Measurements from ENCODE around the gene TM7SF2.
"Not testable (repeated sequence)": the region's sequence is repeated elsewhere in the genome, so short reads cannot be mapped to it uniquely, and the experiment has no call there.

Gene TM7SF2

DNA sequence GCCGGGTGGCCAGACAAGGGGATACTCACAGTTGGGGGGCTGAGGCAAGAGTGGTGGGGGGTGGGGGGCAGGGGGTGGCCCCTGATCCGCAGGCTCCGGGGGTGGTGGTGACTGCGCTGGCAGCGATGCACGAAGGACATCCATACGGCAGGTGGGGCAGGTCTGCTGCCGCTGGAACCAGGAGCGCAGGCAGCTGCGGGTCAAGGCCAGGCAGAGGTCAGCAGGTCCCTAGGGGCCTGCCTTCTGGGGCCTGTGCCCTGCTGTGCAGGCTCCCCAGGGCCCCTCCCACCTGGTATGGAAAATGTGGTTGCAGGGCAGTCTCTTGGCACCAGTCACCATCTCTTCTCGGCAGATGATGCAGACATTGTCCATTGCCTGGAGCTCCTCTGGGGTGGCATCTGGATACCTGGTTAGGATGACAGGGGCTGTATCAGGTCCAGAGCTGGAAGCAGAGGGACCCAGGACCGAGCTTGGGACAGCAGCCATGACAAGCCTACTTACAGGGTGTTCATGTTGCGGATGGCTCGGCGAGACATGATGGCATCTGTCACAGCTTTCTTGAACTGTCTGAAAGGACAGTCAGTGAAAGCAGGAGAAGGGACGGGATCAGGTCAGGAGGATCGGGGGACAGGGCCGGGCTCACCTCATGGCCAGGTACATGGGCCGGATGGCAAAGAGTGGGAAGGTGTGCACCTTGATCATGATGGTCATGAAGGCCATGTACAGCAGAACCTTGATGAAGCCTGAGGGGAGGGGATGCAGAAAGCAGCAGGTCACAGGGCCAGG is 19.2 kb downstream of the TM7SF2 start:
- DNase-seq = no peak

DNA sequence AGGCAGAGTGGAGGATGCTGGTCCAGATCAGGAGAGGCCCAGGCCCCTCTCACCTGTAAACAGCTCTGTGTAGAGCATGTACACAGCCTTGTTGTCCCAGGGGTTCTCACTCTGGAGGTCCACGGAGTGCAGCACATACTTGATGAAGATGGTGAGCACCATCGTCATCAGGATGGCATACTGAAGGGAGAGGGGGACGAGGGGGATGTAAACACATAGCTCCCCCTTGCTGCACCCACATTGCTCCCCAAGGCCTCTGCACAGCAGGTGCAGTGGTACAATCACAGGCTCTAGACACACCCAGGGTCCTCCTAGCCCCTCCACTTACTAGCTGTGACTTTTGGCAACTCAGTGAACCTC is 19.7 kb downstream of the TM7SF2 start:
- no peak for DNase-seq

DNA sequence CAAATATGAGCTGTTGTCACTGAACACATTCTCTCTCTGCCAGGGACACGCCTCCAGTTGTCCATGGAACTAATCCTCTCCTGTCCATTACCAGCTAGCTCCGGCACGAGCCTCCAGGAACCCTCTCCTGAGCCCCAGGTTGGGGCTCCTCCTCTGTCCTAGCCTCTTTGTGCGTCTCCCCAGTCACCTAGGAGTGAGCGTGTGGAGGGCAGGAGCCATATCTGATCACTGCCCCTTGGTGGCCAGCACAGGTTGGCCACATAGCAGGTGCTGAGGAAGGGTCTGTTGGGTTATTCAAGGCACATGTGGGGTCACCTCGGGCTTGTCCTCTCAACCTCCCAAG is 20.2 kb downstream of the TM7SF2 start:
- DNase-seq = no peak

DNA sequence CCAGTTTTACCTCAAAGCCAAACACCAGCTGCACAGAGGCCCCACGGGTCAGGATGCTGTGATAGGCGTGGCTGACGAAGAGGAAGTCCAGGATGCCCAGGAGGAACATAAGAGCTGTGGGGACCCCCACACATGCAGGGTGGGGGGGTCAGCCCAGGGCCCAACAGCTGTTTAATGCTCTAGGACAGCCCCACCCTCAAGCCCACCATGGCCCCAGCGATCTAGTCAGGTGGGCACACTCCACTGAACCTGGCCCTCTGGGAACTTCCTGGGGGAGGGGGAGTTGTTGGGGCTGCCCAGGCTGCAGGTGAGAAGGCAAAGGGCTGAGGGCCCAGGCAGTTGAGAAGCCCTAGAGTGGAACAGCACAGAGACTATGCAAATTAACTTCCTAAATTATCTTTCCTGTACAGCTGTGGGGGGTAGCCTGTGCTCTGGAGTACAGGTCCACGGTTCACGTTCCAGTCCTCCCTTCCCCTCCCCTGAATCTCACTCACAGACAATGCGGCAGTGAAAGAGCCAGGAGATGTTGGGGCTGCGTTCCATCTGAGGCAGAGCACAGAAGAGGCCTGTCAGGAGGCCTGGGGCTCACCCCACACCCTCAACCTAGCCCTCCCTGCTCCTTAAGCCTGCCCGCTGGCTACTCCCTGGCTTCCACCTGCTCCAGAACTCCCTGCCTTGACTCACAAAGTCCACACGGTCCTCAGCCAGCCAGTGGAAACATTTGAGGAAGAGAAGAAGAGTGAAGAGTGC is 20.7 kb downstream of the TM7SF2 start:
- no peak for DNase-seq

DNA sequence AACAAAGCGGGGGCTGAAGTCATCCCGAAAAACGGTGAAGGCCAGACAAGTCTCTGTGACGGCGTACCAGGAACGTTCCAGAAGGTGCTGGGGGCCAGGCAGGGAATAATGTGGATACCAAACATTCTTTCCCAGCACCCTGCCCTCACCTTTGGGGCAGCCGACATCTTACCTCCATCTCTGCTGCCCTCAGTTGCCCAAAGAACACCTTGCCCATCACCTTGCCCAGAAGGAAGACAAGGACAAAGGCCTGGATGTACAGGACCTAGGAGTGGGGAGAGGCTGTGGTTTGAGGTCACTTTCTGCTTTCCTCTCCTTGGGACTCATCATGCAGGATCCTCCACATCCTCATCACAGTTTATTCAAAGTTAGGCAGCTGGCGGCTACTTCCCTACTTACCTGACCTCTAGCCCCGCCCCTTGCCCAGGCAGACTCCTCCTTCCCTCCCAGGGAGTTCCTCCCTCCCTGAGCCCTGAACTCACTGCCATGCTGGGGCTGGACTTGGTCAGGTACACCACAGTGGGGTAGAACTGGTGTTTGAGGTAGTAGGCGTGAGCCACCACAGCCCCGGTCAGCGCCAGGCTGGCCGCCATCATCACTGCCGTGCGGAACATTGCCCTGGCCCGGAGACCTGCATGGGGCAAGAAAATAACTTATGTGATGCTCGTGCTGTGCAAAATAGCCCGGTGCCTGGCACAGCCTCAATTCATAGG is 21.5 kb downstream of the TM7SF2 start:
- DNase-seq = peak in 4 of 5 experiments; percentile 17 to 64 (median 46)

DNA sequence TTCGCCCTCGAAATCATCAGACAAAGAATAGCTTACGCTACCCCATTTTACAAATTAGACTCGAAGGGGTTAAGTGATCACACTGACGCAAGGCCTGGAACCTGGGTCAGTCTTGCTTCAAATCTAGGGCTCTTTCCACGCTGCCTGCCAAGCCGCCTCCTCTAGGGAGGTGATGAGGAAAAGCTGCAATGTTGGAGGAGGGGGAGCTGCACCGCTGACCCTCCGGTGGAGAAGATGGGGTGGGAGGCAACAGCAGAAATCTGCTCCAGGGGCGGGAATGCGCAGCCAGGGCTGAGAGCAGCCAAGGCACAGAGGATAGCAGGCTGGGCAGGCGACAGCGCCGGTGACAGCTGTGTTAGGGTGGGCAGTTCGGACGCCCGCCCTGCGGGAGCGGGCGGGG is 22.1 kb downstream of the TM7SF2 start:
- no peak for DNase-seq

DNA sequence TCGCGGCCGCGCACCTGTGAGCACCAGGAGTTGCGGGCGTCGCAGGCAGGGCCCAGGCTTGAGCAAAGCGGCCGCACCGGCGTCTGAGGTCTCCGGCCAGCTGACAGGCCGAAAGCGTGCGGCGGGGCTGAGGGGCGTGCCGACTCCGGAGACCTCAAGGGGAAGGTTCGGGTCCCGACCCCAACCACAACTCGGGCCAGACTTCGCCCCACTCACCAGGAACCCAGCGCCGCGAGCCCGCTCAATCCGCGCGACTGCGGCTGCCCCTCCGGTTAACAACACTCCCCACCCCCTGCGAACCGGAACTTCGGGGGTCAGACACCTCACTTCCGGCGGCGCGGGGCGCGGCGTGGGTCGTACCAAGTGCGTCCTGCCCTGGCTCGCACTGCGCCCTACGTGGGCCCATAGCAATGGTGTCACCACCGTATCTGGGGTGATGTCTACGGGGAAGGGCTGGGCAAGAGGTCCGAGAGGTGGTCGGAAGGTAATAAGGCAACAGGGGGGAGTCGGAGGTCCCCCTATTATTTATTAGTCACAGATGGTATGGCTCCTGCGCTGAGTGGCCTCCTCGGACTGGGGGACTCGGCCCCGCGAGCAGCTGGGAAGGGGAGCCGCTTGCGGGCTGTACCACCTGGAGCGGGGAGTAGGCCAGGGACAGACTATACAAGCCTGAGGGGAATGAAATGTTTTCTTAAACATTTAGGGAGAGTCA is 22.7 kb downstream of the TM7SF2 start, which contains the start of gene SYVN1:
Gene SYVN1, minus strand, starts transcription at position 280 of the 712 bp plus-strand sequence. CDS start 918 bp downstream, outside the sequence.
- DNase-seq = peak; percentile 82 to 95 (median 90)

DNA sequence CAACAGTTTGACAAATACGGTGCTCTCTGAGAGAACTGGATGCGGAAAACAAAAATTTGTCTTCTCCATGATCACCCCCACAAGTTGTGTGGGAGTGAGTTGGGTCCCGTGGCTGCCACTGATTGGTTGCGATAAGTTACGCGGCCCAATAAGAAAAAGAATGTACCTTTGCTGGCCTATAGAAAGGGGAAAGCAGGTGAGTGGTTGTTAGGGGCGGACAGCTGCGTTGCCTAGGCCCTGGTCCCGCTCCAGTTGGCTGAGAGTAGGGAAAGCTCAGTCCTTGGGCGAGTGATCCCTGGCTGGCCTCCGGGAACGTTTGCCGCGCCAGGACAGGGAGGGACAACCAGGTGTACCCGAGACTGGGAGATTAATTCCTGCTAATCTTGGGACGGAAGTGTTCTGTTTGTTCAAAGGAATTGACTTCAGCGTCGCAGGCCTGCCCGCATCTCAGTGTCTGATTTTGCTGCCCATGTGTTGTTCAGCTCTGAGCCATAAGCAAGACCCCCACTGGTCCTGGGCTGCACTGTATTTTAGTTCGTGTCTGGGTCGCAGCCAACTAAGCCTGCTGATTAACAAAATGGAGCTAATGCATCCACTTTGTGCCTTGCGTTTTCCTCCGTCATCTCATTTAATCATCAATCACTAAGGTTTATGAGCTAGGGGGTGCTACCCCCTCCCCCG is 23.4 kb downstream of the TM7SF2 start:
- DNase-seq = peak; percentile 52 to 98 (median 80)

DNA sequence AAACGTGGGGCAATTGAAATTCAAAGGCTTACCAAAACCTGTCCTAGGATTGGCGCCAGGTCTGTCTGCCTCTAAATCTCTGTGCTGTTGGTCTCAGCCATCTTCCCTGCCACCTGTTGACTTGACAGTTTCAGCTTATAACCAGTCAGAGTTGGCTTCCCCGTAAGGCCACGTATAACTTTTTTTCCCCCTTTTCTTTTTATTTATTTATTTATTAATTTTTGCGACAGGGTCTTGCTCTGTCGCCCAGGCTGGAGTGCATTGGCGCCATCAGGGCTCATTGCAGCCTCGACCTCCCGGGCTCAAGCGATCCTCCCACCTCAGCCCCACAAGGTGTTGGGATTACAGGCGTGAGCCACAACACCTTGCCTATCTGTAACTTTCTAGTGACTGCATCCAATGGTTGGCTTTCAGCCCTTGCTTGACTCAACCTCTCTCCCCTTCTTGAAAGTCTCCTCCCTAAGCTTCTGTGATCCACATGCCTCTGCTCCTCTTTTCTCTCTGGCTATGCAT is 24.0 kb downstream of the TM7SF2 start:
- peak in 1 of 5 experiments; percentile 41 for DNase-seq

DNA sequence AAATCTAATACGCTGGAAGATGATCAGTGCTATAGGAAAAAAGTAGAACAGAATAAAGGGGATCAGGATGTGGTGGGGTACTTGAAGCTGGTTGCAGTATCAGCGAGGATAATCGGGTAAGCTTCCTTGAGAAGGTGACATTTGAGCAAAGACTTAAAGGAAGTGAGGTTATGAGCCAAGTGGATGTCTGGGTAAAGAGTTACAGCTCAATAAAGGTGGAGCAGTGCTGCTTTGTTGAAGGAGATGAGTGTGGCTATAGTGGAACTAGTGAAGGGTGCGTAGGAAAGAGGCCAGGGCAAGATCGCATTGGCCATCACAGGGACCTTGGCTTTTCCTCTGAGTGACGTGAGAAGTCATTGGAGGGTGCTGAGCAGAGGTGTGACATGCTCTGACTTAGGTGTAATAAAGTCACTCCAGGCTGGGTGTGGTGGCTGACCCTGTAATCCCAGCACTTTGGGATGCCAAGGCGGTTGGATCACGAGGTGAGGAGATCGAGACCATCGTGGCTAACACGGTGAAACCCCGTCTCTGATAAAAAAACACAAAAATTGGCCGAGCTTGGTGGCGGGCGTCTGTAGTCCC is 24.9 kb downstream of the TM7SF2 start:
- no peak for DNase-seq

DNA sequence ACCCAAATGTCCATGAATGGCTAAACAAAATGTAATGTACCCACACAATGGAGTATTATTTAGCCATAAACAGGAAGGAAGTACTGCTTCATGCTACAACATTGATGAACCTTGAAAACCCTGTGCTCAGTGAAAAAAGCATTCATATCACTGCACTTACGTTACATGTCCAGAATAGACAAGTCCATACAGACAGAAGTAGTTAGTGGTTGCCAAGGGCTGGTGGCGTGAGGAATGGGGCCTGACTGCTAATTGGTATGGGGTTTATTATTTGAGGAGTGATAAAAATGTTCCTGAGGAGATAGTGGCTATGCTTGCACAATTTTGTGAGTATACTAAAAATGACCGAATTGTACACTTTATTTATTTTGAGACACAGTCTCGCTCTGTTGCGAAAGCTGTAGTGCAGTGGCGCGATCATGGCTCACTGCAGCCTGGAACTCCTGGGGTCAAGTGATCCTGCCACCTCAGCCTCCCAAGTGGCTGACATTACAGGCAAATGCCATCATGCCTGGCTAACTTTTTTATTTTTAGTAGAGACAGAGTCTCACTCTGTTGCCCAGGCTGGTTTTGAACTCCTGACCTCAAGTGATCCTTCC is 30.3 kb downstream of the TM7SF2 start:
- no peak for DNase-seq

DNA sequence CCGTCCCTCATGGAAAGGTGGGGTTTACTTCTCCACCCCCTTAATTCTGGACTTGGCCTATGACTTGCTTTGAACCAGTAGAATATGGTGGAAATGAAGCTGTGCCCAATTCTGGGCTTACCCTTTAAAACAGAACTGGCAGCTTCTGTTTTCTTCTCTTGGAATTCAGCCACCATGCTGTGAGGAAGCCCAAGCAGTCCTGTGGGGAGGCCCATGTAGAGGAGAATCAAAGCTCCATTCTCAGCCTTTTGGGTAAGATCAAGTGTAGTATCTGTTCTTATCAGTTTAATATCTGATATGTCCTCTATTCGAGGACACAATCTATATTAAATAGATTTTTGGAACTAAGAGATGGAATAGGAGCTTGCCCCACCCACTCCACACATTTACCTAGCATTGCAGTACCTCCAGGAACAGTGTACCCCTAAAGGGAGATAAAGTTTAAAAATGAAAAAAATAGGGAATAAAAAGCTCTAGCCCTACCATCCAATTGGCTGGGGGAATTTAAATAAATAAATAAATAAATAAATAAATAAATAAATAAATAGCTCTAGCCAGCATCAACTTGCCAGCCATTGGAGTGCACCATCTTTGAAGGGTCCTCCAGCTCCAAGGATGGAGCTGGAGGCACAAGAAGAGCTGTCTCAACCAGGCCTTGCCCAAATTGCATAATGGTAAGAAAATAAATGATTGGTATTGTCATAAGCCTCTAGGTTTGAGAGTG is 35.8 kb downstream of the TM7SF2 start:
- no peak for DNase-seq

DNA sequence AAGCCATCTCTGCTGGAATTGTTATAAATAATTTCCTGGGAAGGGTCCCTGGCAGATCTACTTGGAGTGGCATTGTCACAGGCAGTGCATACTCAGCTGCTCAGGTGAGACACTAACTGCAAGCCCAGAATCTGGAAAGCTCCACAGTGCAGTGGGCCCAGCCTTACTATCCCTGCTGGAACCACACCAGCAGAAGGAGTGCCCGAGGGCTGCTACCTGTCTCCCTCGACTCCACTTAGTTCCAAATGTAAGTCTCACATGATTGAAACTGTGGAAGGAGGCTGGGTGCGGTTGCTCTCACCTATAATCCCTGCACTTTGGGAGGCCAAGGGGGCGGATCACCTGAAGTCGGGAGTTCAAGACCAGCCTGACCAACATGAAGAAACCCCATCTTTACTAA is 37.0 kb downstream of the TM7SF2 start:
- no peak for DNase-seq

DNA sequence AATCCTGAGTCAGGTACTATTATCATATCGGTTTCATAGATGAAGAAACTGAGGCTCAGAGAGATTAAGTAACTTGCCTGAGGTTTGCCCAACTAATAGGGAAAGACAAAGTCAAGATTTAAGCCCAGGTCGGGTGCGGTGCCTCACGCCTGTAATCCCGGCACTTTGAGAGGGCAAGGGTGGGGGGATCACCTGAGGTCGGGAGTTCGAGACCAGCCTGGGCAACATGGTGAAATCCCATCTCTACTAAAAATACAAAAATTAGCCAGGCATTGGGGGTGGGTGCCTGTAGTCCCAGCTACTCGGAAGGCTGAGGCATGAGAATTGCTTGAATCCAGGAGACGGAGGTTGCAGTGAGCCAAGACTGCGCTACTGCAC is 38.4 kb downstream of the TM7SF2 start:
- DNase-seq = not testable (repeated sequence)

DNA sequence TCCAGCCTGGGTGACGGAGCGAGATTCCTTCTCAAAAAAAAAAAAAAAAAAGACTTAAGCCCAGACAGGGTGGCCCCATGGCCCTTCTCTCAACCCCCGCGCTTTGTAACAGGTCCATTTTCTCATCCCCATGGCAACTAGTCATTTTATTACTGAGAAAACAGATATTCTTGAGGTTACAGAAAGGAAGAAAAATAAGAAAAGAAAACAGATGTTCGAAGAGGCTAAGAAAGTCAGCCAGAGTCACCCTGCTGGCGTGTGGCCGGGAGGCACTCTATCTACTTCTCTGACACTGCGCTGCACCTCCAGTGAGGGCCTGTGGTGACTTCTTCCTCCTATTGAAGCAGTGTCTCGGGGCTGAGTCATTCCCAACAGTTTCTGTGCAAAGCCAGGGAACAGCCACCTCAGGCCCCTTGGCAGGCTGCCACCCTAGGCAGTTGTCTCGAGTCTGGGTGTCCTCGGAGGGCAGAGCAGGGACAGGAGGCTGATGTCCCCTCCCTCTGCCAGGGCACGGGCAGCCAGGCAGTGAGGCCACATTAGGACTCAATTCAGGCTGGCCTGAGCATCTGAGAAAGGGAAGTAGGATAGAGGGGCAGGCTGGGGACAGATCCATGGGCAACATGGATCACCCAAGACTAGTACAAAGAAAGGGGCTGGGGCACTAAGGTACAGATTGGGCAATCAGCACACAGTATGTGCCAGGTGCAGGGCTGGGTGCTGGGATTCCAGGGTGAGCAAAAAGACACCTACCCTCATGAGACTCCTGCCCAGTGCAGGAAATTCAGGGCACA is 39.0 kb downstream of the TM7SF2 start:
- DNase-seq = peak in 1 of 5 experiments; percentile 35

DNA sequence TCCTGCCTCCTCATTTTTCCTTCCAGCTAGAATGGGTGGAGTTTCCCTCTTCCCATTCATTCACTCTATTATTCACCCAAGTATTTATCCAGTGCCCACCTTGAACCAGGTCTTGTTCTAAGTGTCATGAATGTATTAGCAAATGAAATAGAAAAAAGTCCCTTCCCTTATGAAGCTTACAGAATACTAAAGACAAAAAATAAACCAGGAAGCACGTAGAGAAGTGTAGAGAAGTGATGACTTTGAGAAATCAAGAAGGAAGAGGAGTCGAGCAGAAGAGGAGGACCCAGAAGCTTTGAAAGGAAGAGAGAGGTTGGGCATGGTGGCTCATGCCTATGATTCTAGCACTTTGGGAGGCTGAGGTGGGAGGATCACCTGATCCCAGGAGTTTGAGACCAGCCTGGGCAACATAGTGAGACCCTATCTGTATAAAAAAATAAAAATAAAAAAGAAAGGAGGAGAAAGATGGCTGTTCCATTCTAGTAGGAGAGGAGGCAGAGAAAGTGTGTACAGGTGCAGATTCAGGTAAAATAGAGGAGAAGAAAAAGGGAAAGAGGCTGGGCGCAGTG is 39.7 kb downstream of the TM7SF2 start:
- DNase-seq = no peak

DNA sequence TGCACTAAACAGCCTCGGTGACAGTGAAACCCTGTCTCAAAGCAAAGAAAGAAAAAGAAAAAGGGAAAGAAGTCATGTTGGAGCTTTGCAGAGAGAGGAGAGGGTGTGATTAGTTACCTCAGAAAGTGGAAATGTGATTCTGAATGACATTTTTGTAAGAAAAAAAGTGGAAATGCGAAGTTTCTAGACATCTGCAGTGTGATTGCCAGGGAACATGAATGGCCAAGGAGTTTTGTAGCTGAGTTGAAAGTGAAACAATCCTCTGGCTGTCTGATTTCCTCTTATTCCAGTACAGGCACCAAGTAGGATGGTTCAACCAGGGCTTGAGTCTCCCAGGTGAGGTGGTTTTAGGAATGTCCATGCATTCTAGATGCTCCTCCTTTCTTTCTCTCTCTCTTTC is 40.5 kb downstream of the TM7SF2 start:
- no peak for DNase-seq

DNA sequence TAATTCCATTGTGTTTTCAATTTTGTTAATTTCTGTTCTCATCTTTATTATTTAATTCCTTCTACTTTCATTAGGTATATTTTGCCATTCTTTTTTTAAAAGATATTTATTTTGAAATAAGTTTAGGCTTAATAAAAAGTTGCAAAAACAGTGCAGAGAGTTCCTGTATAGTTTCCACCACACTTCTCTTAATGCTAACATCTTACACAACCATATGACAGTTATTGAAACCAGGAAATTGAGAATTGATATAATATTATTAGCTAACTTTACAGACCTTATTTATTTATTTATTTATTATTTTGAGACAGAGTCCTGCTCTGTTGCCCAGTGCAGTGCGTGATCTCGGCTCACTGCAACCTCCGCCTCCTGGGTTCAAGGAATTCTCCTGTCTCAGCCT is 44.6 kb downstream of the TM7SF2 start:
- DNase-seq = no peak

DNA sequence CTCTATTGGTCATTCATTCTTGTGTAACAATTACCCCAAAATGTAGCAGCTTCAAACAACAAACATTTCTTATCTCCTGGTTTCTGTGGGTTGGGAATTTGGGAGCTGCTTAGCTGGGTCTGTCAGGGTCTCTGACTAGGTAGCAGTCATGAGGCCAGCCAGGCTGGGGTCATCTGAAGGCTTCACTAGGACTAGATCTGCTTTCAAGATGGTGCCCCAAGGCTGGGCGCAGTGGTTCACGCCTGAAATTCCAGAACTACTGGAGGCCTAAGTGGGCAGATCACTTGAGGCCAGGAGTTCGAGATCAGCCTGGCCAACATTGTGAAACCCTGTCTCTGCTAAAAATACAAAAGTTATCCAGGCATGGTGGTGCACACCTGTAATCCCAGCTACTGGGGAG is 45.3 kb downstream of the TM7SF2 start:
- no peak for DNase-seq

All from T-helper 2 cell (primary cell).